Fibroblast of the conjunctiva (primary cell): ENCODE data around the gene SF3B3.

Experiments
- DNase-seq: peaks from one replicate; pipeline ENCODE4 v3.0.0-alpha.2; 2010; ENCODE audit warnings: low read depth

SF3B3 gene

DNA sequence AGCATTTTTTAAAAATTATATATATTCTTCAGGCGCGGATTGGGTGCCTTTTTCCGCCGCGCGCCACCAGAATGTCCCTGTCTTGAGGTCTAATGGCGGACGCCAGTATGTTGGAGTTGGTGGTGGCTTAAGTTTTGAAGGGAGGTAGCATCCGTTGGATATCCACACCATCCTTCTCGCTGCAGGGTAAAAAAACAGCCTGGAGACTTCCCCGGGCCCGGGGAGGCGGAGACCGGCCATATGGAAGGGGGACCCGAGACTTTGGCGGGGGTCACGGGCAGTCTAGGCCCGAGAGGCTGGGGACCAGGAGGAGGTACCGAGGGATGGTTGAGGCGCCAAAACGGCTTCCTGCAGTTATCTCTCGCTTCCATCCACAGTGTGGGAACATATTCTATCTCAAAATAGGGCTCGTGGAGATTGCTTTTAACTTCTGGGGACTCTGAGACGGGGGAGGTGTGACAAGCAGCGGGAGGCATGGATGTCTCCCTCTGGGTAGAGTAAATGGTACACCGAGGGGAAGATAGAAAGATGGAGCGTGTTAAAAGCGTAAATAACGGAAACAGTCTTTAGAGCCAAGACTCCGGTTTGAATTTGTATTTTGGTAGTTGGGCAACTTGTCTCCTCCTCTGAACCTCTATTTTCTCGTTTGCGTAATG is at the start of gene SF3B3:
SF3B3 (plus strand) TSS at position 74 of the 656 bp plus-strand sequence. CDS start 2,841 bp downstream, outside the sequence.
- peak; percentile 34 for DNase-seq

GRCh38 chr16:70474320-70475053 is 49.1 kb upstream of the SF3B3 start:
- DNase-seq, result no peak

GRCh38 chr16:70475054-70475871 is 48.4 kb upstream of the SF3B3 start:
- DNase-seq, result no peak

GRCh38 chr16:70476272-70477020 is 47.2 kb upstream of the SF3B3 start:
- DNase-seq, result no peak

- DNase-seq, result no peak
Observed at GRCh38 chr16:70478169-70478568, 45.4 kb upstream of the SF3B3 start.

DNA sequence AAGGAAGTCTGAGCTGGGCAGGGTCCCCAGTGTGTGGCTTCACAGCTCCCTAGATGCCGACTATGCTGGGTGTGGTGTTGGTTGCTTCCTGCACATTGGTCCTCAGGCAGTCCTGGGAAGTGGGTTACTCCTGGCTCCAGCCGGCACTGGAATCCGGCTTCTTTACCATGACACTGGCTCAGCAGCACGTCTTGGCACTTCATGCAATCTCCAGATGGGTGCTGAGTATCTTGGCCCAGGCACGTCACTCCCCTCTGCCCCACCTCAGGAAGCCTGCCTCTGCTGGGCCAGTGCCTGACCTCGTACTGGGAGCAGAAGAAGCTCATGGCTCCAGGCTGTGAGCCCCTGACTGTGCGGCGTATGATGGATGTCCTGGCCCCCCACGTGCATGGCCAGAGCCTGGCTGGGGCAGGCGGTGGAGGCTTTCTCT is 44.7 kb upstream of the SF3B3 start:
- no peak for DNase-seq

- no peak for DNase-seq
Observed at GRCh38 chr16:70480127-70481105, 43.2 kb upstream of the SF3B3 start.

DNA sequence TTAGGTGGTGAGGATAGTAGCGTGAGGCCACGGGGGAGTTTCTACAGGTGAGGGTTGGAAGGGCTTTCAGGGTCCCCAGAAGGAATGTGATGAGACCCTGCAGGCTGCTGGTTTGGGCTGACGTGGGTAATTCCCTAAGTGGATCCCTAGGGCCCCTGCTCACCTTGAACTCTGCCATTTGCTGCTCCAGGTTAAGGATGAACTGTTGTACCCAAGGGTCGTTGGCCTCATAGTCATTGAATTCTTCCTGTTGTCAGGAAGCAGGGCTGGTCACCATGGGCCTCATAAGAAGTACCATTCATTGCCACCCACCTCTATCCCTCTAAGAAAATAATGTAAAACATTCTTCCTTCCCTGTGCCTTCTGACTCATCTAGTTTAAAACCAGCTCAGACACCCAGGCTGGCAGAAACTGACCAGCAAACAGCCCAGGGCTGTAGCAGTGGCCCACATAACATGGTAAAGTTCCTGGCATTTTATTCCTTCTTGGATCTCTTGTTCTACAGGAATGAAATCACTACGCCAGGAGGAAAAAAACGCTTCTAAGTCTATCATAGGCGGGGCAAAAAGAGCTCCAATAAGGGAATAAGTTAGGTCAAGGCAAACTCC is 41.6 kb upstream of the SF3B3 start:
- DNase-seq, result no peak

GRCh38 chr16:70482624-70483023 is 41.0 kb upstream of the SF3B3 start:
- DNase-seq, result no peak

- DNase-seq, result no peak
Observed at GRCh38 chr16:70483426-70483825, 40.2 kb upstream of the SF3B3 start.

DNA sequence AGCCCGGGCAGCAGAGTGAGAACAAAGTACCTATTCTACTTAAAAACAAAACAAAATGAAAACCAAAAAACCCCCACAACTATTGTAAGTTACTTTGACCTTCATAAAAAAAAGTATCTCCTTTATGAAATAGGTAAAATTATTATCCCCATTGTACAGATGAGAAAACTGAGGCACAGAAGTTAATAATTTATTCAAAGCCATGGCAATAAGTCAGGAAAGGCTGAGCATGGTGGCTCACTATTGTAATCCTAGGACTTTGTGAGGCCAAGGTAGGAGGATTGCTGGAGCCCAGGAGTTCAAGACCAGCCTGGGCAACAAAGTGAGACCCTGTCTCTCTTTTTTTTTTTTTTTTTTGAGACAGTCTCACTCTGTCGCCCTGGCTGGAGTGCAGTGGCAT is 38.7 kb upstream of the SF3B3 start:
- DNase-seq, result no peak

DNA sequence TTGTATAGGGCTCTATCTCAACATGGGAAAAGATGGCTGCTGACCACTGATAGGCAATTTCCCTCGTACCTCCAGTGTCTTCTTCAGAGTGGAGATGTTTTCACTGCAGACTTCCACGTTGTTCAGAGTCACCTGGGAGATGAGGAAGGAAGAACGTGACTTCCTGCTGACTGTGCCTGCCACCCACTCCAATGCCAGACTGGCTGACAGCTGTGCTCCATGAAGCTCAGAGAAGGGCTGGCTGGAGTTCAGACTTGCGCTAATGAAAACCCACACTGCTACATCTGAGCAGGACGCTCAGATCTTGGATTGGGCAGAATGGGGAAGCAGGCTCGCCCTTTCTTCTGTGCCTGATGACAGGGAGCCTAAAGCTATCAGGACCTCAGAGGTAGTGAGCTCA is 33.4 kb upstream of the SF3B3 start:
- DNase-seq, result no peak

DNA sequence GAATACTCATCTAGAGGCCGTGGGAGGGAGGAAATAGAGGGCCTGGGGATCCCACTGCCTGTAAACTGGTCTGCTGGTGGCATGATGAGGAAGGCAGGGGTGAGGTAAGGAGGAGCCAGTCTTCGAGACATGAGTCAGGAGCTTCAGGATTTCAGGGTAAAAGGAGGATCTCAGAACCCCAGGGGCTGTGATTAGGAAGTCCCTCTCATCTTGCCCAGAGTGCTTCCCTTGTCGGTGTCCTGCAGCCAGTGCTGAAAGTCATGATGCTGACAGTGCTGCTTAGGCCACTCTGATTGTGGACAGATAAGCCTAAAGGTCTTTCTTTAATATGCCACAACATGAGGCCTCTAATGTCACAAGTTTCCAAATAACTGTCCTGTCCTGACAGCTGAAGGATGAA is 29.8 kb upstream of the SF3B3 start:
- DNase-seq, result no peak

DNA sequence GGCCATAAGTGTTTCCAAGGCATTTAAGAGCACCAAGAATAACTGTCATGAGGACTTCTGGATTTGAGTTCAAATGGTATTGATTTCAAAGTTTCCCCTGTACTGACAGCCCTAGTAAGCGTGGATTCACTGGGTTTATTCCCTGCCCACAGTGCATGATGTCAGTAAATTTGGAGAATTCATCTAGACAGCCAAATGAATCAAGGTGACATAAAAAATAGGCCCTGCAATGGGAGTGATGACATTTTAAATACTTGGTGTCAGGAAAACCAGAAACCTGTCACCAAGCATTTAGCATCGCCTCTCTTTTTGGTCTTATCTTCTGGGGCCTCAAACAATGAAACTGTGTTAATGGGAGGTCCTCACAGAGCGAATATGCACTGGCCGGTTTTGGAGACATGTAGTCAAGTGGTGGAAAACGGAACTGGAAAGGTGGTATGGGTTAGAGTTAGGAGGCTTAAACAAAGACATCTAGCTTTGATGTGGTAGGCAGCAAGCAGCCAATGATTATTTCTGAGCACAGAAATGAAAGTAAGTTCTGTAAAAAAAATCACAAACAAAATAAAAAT is 29.3 kb upstream of the SF3B3 start:
- no peak for DNase-seq

DNA sequence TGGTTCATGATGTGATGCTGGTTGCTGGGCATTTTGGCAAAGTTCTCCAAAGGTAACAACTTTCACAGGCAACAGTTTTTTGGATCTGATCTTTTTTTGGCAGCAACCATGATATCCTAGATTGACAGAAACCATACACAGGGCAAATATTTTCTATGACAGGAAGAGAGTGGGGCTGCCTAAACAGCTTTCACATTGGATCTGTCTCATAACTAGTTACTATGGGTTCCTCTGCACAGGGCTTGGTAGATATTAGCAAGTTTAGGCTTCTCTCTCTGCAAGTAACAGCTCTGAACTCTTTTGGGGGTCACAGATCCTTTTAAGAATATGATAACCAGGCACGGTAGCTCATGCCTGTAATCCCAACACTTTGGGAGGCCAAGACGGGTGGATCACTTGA is 28.8 kb upstream of the SF3B3 start:
- DNase-seq, result no peak

- DNase-seq, result no peak
Observed at GRCh38 chr16:70495425-70496182, 28.0 kb upstream of the SF3B3 start.

- DNase-seq, result no peak
Observed at GRCh38 chr16:70496513-70496912, 27.1 kb upstream of the SF3B3 start.

GRCh38 chr16:70508752-70509151 is 14.9 kb upstream of the SF3B3 start:
- no peak for DNase-seq

- DNase-seq, result no peak
Observed at GRCh38 chr16:70510216-70510615, 13.4 kb upstream of the SF3B3 start.
